EL (cell line): ENCODE data around the gene ZNF862.

Source experiments
- DNase-seq: peaks from one replicate; pipeline ENCODE4 v3.0.0-alpha.2; 2016

Gene ZNF862

GRCh38 chr7:149811831-149812490 lies 26.2 kb upstream of the ZNF862 start:
- DNase-seq = no peak

GRCh38 chr7:149813254-149814035 lies 24.7 kb upstream of the ZNF862 start:
- DNase-seq = no peak

GRCh38 chr7:149814494-149814893 lies 23.7 kb upstream of the ZNF862 start:
- DNase-seq = no peak

- no peak for DNase-seq
Measured at GRCh38 chr7:149815121-149815520, 23.1 kb upstream of the ZNF862 start.

GRCh38 chr7:149815661-149816266 lies 22.4 kb upstream of the ZNF862 start:
- DNase-seq = no peak

- DNase-seq = no peak
Measured at GRCh38 chr7:149816267-149816751, 21.9 kb upstream of the ZNF862 start.

GRCh38 chr7:149816794-149817193 lies 21.4 kb upstream of the ZNF862 start:
- DNase-seq = no peak

- no peak for DNase-seq
Measured at GRCh38 chr7:149817301-149817771, 20.8 kb upstream of the ZNF862 start.

- no peak for DNase-seq
Measured at GRCh38 chr7:149817836-149818535, 20.2 kb upstream of the ZNF862 start.

- no peak for DNase-seq
Measured at GRCh38 chr7:149818536-149818840, 19.7 kb upstream of the ZNF862 start.

GRCh38 chr7:149819141-149819960 lies 18.8 kb upstream of the ZNF862 start:
- DNase-seq = no peak

- DNase-seq = no peak
Measured at GRCh38 chr7:149819961-149820340, 18.2 kb upstream of the ZNF862 start.

GRCh38 chr7:149820622-149821190 lies 17.5 kb upstream of the ZNF862 start:
- no peak for DNase-seq

- no peak for DNase-seq
Measured at GRCh38 chr7:149821191-149822148, 16.7 kb upstream of the ZNF862 start.

GRCh38 chr7:149822353-149822943 lies 15.7 kb upstream of the ZNF862 start:
- no peak for DNase-seq

GRCh38 chr7:149823191-149823630 lies 15.0 kb upstream of the ZNF862 start:
- DNase-seq = no peak

- no peak for DNase-seq
Measured at GRCh38 chr7:149823631-149824199, 14.5 kb upstream of the ZNF862 start.

GRCh38 chr7:149824301-149824741 lies 13.9 kb upstream of the ZNF862 start:
- DNase-seq = no peak

- no peak for DNase-seq
Measured at GRCh38 chr7:149824748-149825566, 13.2 kb upstream of the ZNF862 start.
